ENCODE measurements around the gene PDGFB.

GRCh38 chr22:39230261-39231196 lies 14.3 kb downstream of the PDGFB start:
- TF ChIP-seq POLR2AphosphoS5 (IDR thresholded peaks at IDR 0.05; ENCODE audit: borderline replicate concordance, low read depth, low read length), result no peak
- TF ChIP-seq EZH2 (IDR thresholded peaks at IDR 0.05), result no peak

All from SK-N-MC (cell line).